ENCODE measurements around the gene FUT7. TPM values are rescaled to one million over a fixed set of nuclear protein-coding genes. Genes with fewer than 3 reads are reported as not detected.

Gene FUT7
- total RNA-seq, 1 experiment from 2014 or later: not detected

DNA sequence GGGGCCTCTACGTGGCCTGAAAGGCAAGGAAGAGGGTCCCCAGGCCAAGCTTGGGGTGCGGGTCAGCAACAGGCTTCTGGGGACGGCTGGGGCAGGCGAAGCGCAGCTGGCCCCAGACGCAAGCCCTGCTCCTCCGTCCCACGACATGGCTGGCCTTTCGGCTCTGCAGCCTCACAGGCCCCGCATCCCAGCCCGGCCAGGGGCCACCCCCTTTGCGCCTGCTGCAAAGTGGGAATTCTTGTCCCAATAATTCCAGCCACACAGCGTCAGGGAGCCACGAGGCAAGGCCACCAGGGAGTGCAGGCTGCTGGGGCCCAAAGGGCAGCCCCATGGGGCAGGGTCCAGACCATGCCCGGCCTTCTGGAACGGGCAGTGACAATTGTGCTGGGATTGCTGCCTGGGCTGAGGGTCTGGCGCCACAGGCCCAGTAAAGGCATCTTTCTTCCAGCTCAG lies 23.1 kb upstream of the FUT7 start (continued):
- TF ChIP-seq, protein P1, sequence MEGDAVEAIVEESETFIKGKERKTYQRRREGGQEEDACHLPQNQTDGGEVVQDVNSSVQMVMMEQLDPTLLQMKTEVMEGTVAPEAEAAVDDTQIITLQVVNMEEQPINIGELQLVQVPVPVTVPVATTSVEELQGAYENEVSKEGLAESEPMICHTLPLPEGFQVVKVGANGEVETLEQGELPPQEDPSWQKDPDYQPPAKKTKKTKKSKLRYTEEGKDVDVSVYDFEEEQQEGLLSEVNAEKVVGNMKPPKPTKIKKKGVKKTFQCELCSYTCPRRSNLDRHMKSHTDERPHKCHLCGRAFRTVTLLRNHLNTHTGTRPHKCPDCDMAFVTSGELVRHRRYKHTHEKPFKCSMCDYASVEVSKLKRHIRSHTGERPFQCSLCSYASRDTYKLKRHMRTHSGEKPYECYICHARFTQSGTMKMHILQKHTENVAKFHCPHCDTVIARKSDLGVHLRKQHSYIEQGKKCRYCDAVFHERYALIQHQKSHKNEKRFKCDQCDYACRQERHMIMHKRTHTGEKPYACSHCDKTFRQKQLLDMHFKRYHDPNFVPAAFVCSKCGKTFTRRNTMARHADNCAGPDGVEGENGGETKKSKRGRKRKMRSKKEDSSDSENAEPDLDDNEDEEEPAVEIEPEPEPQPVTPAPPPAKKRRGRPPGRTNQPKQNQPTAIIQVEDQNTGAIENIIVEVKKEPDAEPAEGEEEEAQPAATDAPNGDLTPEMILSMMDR (IDR thresholded peaks at IDR 0.05 in 2 of 3, conservative IDR thresholded peaks at IDR 0.05 in 1 of 3; ENCODE audit: borderline replicate concordance in 1 of 3, insufficient read depth in 1 of 3, low read depth in 2 of 3, low read length in 2 of 3): no peak
- TF ChIP-seq EGR1 (IDR thresholded peaks at IDR 0.05; ENCODE audit: low read depth) (no peak), EZH2phosphoT487 (IDR thresholded peaks at IDR 0.05; ENCODE audit: borderline replicate concordance) (no peak), RAD21 (IDR thresholded peaks at IDR 0.05; ENCODE audit: low read depth) (no peak), SIN3A (IDR thresholded peaks at IDR 0.05; ENCODE audit: low read depth) (no peak), POLR2A (IDR thresholded peaks at IDR 0.05; ENCODE audit: borderline replicate concordance, extremely low read depth, insufficient read depth, insufficient read length) (no peak), POLR2AphosphoS5 (IDR thresholded peaks at IDR 0.05; ENCODE audit: low read depth, low read length) (no peak), CEBPB (IDR thresholded peaks at IDR 0.05; ENCODE audit: low read depth) (no peak), ZFX (IDR thresholded peaks at IDR 0.05) (no peak), TCF7L2 (IDR thresholded peaks at IDR 0.05; ENCODE audit: borderline replicate concordance, extremely low read depth, insufficient read depth, insufficient read length) (no peak)
- TF ChIP-seq, protein P2, sequence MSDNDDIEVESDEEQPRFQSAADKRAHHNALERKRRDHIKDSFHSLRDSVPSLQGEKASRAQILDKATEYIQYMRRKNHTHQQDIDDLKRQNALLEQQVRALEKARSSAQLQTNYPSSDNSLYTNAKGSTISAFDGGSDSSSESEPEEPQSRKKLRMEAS (IDR thresholded peaks at IDR 0.05): no peak

DNA sequence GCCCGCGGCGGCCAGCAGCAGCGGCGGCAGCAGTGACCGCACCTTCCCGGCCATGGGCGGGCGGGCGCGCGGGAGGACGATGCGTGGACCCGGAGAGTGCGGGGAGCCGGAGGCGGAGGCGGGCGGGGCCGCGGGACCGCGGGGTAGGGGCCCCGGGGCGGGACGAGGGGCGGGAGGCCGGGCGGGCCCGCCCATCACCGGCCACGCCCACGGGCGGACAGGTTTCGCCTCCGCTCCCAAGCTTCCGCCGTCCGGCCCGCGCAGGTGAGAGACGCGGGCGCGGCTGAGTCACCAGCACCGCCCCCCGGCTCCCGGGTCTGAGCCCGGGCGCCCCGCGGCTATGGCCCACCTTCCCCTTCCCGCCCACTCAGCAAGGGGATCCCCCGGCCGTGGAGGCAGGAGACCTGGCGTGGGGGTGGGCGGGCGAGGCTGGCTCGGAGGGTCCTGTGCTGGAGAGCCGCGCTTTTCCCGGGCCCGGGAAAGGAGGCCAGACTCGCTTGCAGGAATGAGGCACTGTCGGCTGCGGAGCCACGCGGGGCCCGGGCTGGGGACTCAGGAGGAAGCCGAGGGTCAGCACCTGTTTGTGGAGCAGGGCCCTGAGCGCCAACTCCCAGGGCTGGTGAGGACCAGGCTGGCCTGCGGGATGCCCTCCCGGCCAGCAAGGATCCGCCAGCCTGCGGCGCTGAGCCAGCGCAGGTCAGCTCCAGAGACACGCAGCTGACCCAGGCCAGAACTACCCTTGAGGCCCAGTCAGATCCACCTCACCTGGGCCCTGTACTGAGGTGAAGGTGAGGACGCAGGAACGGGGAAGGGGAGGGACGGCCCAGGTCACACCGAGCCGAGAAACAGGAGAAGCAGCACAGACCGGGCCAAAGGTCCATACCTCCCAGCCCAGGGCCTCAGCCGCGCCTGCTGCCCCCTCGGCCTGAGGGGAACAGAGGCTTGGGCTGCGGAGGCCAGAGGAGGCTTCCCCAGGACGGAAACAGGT lies 22.4 kb upstream of the FUT7 start, which contains the start of gene ENTPD2:
Gene ENTPD2, minus strand, starts transcription at position 118 of the 988 bp plus-strand sequence. Its CDS starts 64 bp downstream, at position 54.
- no peak for DNase-seq (ENCODE audit: low read depth, low spot score)
- BruUV-seq (replicated peaks): no TSS peak
- Histone ChIP-seq H3K9me3 (ENCODE audit: control insufficient read depth in 1 of 2, insufficient read depth in 1 of 2, low read depth in 1 of 2, low read length in 2 of 2) (no peaks in the 10 kb centered on the region), H2AFZ (ENCODE audit: low read depth, low read length, poor library complexity, severe bottlenecking) (no peak within 1 kb of the TSS), H3K4me2 (ENCODE audit: low read length) (peak within 1 kb of the TSS; percentile 95), H3K79me2 (ENCODE audit: insufficient read depth, low read length) (no peaks in the 10 kb centered on the region), H3K9ac (ENCODE audit: low read length) (peak within 1 kb of the TSS; percentile 66), H3K27me3 (ENCODE audit: insufficient read depth, low read length) (no peaks in the 10 kb centered on the region), H3K4me1 (ENCODE audit: control insufficient read depth in 1 of 2, insufficient read depth in 2 of 2, low read length in 2 of 2) (peaks cover 22 to 40% of the 10 kb centered on the region in 2 experiments), H3K27ac (ENCODE audit: low read depth, low read length) (peak within 1 kb of the TSS; percentile 85), H4K20me1 (ENCODE audit: insufficient read depth) (no peaks in the 10 kb centered on the region), H3K9me2 (ENCODE audit: insufficient read depth) (no peaks in the 10 kb centered on the region), H3K36me3 (ENCODE audit: control insufficient read depth in 1 of 2, insufficient read depth in 2 of 2, low read length in 2 of 2) (no peaks in the 10 kb centered on the region), H3K4me3 (replicated peaks in 1 of 2; ENCODE audit: low read depth in 1 of 2, low read length in 2 of 2) (peak within 1 kb of the TSS; percentile 57 to 68)
- intact Hi-C loops (cut with micrococcal nuclease): no loop called here
- ATAC-seq: peak; percentile 86
- ChIA-PET RAD21 (ENCODE audit: low non-redundant PET in 1 of 2, low total read pairs in 2 of 2, uncharacterized antibody in 2 of 2, unreplicated experiment in 2 of 2) (no interaction called here), POLR2A (interaction anchor here (0.6 to 1.0 kb wide), 3 partner anchors 14 to 187 kb away, joined by 3 to 7 read pairs (median 5); partner anchors contain the start of gene TUBB4B), CTCF (interaction anchor here (1.0 to 4.3 kb wide), 6 partner anchors 8 to 106 kb away, joined by 4 to 22 read pairs (median 10); partner anchors contain the start of gene NPDC1)
- TF ChIP-seq POLR2AphosphoS5 (IDR thresholded peaks at IDR 0.05; ENCODE audit: low read depth, low read length) (peak; percentile 85), EZH2phosphoT487 (IDR thresholded peaks at IDR 0.05; ENCODE audit: borderline replicate concordance) (no peak), FOSL1 (IDR thresholded peaks at IDR 0.05; ENCODE audit: low read depth) (no peak), SRF (IDR thresholded peaks at IDR 0.05; ENCODE audit: low read depth) (no peak)
- TF ChIP-seq, protein P3, sequence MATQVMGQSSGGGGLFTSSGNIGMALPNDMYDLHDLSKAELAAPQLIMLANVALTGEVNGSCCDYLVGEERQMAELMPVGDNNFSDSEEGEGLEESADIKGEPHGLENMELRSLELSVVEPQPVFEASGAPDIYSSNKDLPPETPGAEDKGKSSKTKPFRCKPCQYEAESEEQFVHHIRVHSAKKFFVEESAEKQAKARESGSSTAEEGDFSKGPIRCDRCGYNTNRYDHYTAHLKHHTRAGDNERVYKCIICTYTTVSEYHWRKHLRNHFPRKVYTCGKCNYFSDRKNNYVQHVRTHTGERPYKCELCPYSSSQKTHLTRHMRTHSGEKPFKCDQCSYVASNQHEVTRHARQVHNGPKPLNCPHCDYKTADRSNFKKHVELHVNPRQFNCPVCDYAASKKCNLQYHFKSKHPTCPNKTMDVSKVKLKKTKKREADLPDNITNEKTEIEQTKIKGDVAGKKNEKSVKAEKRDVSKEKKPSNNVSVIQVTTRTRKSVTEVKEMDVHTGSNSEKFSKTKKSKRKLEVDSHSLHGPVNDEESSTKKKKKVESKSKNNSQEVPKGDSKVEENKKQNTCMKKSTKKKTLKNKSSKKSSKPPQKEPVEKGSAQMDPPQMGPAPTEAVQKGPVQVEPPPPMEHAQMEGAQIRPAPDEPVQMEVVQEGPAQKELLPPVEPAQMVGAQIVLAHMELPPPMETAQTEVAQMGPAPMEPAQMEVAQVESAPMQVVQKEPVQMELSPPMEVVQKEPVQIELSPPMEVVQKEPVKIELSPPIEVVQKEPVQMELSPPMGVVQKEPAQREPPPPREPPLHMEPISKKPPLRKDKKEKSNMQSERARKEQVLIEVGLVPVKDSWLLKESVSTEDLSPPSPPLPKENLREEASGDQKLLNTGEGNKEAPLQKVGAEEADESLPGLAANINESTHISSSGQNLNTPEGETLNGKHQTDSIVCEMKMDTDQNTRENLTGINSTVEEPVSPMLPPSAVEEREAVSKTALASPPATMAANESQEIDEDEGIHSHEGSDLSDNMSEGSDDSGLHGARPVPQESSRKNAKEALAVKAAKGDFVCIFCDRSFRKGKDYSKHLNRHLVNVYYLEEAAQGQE (IDR thresholded peaks at IDR 0.05; ENCODE audit: low read depth): no peak
- TF ChIP-seq, protein P4, sequence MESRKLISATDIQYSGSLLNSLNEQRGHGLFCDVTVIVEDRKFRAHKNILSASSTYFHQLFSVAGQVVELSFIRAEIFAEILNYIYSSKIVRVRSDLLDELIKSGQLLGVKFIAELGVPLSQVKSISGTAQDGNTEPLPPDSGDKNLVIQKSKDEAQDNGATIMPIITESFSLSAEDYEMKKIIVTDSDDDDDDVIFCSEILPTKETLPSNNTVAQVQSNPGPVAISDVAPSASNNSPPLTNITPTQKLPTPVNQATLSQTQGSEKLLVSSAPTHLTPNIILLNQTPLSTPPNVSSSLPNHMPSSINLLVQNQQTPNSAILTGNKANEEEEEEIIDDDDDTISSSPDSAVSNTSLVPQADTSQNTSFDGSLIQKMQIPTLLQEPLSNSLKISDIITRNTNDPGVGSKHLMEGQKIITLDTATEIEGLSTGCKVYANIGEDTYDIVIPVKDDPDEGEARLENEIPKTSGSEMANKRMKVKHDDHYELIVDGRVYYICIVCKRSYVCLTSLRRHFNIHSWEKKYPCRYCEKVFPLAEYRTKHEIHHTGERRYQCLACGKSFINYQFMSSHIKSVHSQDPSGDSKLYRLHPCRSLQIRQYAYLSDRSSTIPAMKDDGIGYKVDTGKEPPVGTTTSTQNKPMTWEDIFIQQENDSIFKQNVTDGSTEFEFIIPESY (IDR thresholded peaks at IDR 0.05; ENCODE audit: extremely low read depth, insufficient replicate concordance, low read length): no peak
